Type B pancreatic cell (in vitro differentiated cells): ENCODE data around the gene MGAT5. TPM values are rescaled to one million over a fixed set of nuclear protein-coding genes. Genes with fewer than 3 reads are reported as not detected.

ENCODE experiments used
- DNase-seq: peaks from one replicate; pipeline ENCODE4 v3.0.0; 2021; ENCODE audit warnings: mixed read lengths; ENCODE audit not compliant: unreplicated experiment; ENCODE audit errors: extremely low spot score
- H3K27ac Mint-ChIP-seq: 2 replicates; pipeline ENCODE4 v1.8.0; 2021; ENCODE audit warnings: mild to moderate bottlenecking, mixed read lengths
- H3K27me3 Mint-ChIP-seq: 2 replicates; pipeline ENCODE4 v1.8.0; 2021; ENCODE audit warnings: mixed read lengths
- H3K36me3 Mint-ChIP-seq: 2 replicates; pipeline ENCODE4 v1.8.0; 2021; ENCODE audit warnings: mixed read lengths
- H3K4me1 Mint-ChIP-seq: one replicate; pipeline ENCODE4 v1.8.0; 2021; ENCODE audit warnings: mixed read lengths; ENCODE audit not compliant: unreplicated experiment
- H3K4me3 Mint-ChIP-seq: 2 replicates; pipeline ENCODE4 v1.8.0; 2021; ENCODE audit warnings: mild to moderate bottlenecking, mixed read lengths
- H3K9me3 Mint-ChIP-seq: 2 replicates; pipeline ENCODE4 v1.8.0; 2021; ENCODE audit warnings: mixed read lengths
- CTCF ChIP-seq: fragments of 200-600 bp; sonication (generic); conservative IDR thresholded peaks from 2 replicates; pipeline ENCODE4 v1.5.0; 2021; ENCODE audit warnings: antibody characterized with exemption, mild to moderate bottlenecking
- total RNA-seq: library from RNA; stranded (reverse); gene quantifications from 2 replicates; pipeline ENCODE4 v1.2.1, GENCODE V29; 2021; ENCODE audit warnings: low replicate concordance

The MGAT5 gene
- total RNA-seq, 1 donor from 2014 or later, result 37.2 TPM

GRCh38 chr2:134268265-134268664 lies 14.4 kb downstream of the MGAT5 start:
- no peak for TF ChIP-seq CTCF
- no peak overlapping the region for H3K4me3 Mint-ChIP-seq
- H3K4me1 Mint-ChIP-seq, result peaks cover 10% of the 10 kb centered on the region
- no peak for DNase-seq
- H3K27ac Mint-ChIP-seq, result no peak overlapping the region
- no peaks in the 10 kb centered on the region for H3K27me3 Mint-ChIP-seq
- no peaks in the 10 kb centered on the region for H3K9me3 Mint-ChIP-seq
- peaks cover 3% of the 10 kb centered on the region for H3K36me3 Mint-ChIP-seq

- no peak overlapping the region for H3K4me3 Mint-ChIP-seq
- DNase-seq, result no peak
- peaks cover 3% of the 10 kb centered on the region for H3K36me3 Mint-ChIP-seq
- TF ChIP-seq CTCF, result no peak
- H3K27me3 Mint-ChIP-seq, result no peaks in the 10 kb centered on the region
- H3K27ac Mint-ChIP-seq, result no peak overlapping the region
- H3K9me3 Mint-ChIP-seq, result no peaks in the 10 kb centered on the region
- peaks cover 12% of the 10 kb centered on the region for H3K4me1 Mint-ChIP-seq
Observed at GRCh38 chr2:134269230-134269629, 15.4 kb downstream of the MGAT5 start.

GRCh38 chr2:134269972-134270735 lies 16.3 kb downstream of the MGAT5 start:
- no peak for TF ChIP-seq CTCF
- DNase-seq, result no peak
- Mint-ChIP-seq H3K4me3 (no peak overlapping the region), H3K36me3 (peaks cover 3% of the 10 kb centered on the region), H3K9me3 (no peaks in the 10 kb centered on the region), H3K27me3 (no peaks in the 10 kb centered on the region), H3K4me1 (peaks cover 12% of the 10 kb centered on the region), H3K27ac (no peak overlapping the region)

GRCh38 chr2:134271758-134272157 lies 17.9 kb downstream of the MGAT5 start:
- H3K9me3 Mint-ChIP-seq, result no peaks in the 10 kb centered on the region
- H3K36me3 Mint-ChIP-seq, result peaks cover 3% of the 10 kb centered on the region
- peaks cover 12% of the 10 kb centered on the region for H3K4me1 Mint-ChIP-seq
- H3K27me3 Mint-ChIP-seq, result no peaks in the 10 kb centered on the region
- no peak overlapping the region for H3K27ac Mint-ChIP-seq
- DNase-seq, result no peak
- TF ChIP-seq CTCF, result no peak
- no peak overlapping the region for H3K4me3 Mint-ChIP-seq

GRCh38 chr2:134272806-134273205 lies 18.9 kb downstream of the MGAT5 start:
- Mint-ChIP-seq H3K4me1 (peaks cover 12% of the 10 kb centered on the region), H3K36me3 (peaks cover 3% of the 10 kb centered on the region), H3K4me3 (no peak overlapping the region), H3K27me3 (no peaks in the 10 kb centered on the region), H3K9me3 (no peaks in the 10 kb centered on the region), H3K27ac (no peak overlapping the region)
- no peak for TF ChIP-seq CTCF
- DNase-seq, result no peak
